Naive thymus-derived CD4-positive, alpha-beta T cell (primary cell): ENCODE results near the gene CHD9NB. TPM values are rescaled to one million over a fixed set of nuclear protein-coding genes. Genes with fewer than 3 reads are reported as not detected.

ENCODE experiments used
- ATAC-seq: fragments of 150-1000 bp; cut with Tn5 transposase; 2 replicates; pipeline ENCODE4 v1.10.0; 2021; ENCODE audit warnings: mild to moderate bottlenecking, moderate library complexity
- CTCF ChIA-PET: fragments of 350-600 bp; sonication (Branson Sonifier 250); formaldehyde crosslinking; loops from one replicate; lab custom pipeline; 2021; ENCODE audit warnings: antibody characterized with exemption; lab: Charles Lee
- POLR2A ChIA-PET: fragments of 350-600 bp; sonication (Branson Sonifier 250); formaldehyde crosslinking; loops from one replicate; lab custom pipeline; 2021; ENCODE audit warnings: antibody characterized with exemption, inconsistent platforms; lab: Charles Lee
- DNase-seq, 9 donors: peaks; one replicate each; pipeline versions ENCODE4 v3.0.0 to v3.0.0-alpha.2; 2020 to 2022; ENCODE audit warnings: mixed read lengths in 1 of 9
- H3K27ac ChIP-seq: one replicate; pipeline ENCODE4 v1.7.0; 2013; ENCODE audit warnings: mild to moderate bottlenecking, low read depth, low read length, moderate library complexity
- H3K27me3 ChIP-seq, 2 donors: one replicate each; pipeline ENCODE4 v1.7.0; 2013; ENCODE audit warnings: low read length in 2 of 2, mild to moderate bottlenecking in 2 of 2, moderate library complexity in 2 of 2; ENCODE audit not compliant: control insufficient read depth in 2 of 2, insufficient read depth in 2 of 2
- H3K36me3 ChIP-seq, 3 experiments: 1 replicate in 2 of 3; 2 replicates in 1 of 3; pipeline ENCODE4 v1.7.0; 2013; ENCODE audit warnings: low read length in 3 of 3, mild to moderate bottlenecking in 3 of 3, moderate library complexity in 1 of 3; ENCODE audit not compliant: insufficient read depth in 3 of 3, control insufficient read depth in 2 of 3
- H3K4me1 ChIP-seq, 2 donors: one replicate each; pipeline ENCODE4 v1.7.0; 2013; ENCODE audit warnings: low read length in 2 of 2, mild to moderate bottlenecking in 2 of 2, moderate library complexity in 1 of 2; ENCODE audit not compliant: control insufficient read depth in 2 of 2, insufficient read depth in 2 of 2
- H3K4me3 ChIP-seq: 2 replicates; pipeline ENCODE4 v1.7.0; 2013; ENCODE audit warnings: mild to moderate bottlenecking, low read length
- H3K9me3 ChIP-seq, 3 experiments: 1 replicate in 2 of 3; 2 replicates in 1 of 3; pipeline ENCODE4 v1.7.0; 2013; ENCODE audit warnings: low read length in 3 of 3; ENCODE audit not compliant: control insufficient read depth in 2 of 3
- H3K27ac Mint-ChIP-seq, 9 donors: one replicate each; pipeline ENCODE4 v1.8.0; 2020 to 2022; ENCODE audit warnings: mixed read lengths in 9 of 9, mild to moderate bottlenecking in 8 of 9, moderate library complexity in 5 of 9, inconsistent platforms in 2 of 9
- H3K27me3 Mint-ChIP-seq, 5 donors: one replicate each; pipeline ENCODE4 v1.8.0; 2021 to 2022; ENCODE audit warnings: mixed read lengths in 5 of 5, mild to moderate bottlenecking in 1 of 5
- H3K36me3 Mint-ChIP-seq, 5 donors: one replicate each; pipeline ENCODE4 v1.8.0; 2020 to 2022; ENCODE audit warnings: mixed read lengths in 5 of 5, mild to moderate bottlenecking in 3 of 5, inconsistent platforms in 1 of 5
- H3K4me1 Mint-ChIP-seq, 7 donors: one replicate each; pipeline ENCODE4 v1.8.0; 2020 to 2022; ENCODE audit warnings: mixed read lengths in 7 of 7, mild to moderate bottlenecking in 3 of 7, inconsistent platforms in 1 of 7
- H3K4me3 Mint-ChIP-seq, 10 donors: one replicate each; pipeline ENCODE4 v1.8.0; 2020 to 2022; ENCODE audit warnings: mild to moderate bottlenecking in 10 of 10, mixed read lengths in 10 of 10, moderate library complexity in 6 of 10, inconsistent platforms in 2 of 10
- H3K9me3 Mint-ChIP-seq, 11 donors: one replicate each; pipeline ENCODE4 v1.8.0; 2020 to 2022; ENCODE audit warnings: mixed read lengths in 11 of 11, mild to moderate bottlenecking in 4 of 11, inconsistent platforms in 1 of 11, moderate library complexity in 1 of 11
- intact Hi-C, 2 donors: fragments of 100-400 bp; cut with micrococcal nuclease; formaldehyde crosslinking; loops; one replicate each; pipeline ENCODE4 v1.15.1; 2023
- polyA plus RNA-seq, 2 donors: library from polyadenylated mRNA; unstranded; fragments of 300-500 nt; fragmentation: Illumina TruSeq; gene quantifications; one replicate each; pipeline ENCODE4 v1.2.3, GENCODE V29; 2021
- total RNA-seq, 6 experiments: library from RNA in 5 of 6; stranded (reverse) in 5 of 6; gene quantifications; 1 replicate in 5 of 6; 2 replicates in 1 of 6; pipeline ENCODE4 v1.2.3 and lab custom pipeline; 2021 to 2026

The CHD9NB gene
- total and polyA plus RNA-seq, 7 experiments from 2014 or later, result 0.22 TPM; not detected in 6

DNA sequence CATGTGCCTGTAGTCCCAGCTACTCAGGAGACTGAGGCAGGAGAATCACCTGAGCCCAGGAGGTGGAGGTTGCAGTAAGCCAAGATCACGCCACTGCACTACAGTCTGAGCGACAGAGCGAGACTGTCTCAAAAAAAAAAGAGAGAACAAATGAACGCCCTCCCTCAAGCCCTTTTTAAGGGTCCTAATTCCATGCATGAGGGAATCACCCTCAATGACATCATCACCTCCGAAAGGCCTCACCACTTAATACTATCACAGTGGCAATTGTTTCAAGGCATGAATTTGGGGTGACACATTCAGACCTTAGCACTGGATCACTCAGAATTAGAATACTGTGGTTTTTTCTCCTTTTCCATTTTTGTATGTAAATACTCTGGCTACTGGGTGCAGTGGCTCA is 57.8 kb downstream of the CHD9NB start:
- intact Hi-C loops, result no loop called here
- Histone ChIP-seq H3K4me1 (no peaks in the 10 kb centered on the region), H3K27ac (no peak overlapping the region), H3K9me3 (peaks cover 0 to 2% (median 0%) of the 10 kb centered on the region in 3 experiments), H3K27me3 (no peaks in the 10 kb centered on the region), H3K36me3 (no peaks in the 10 kb centered on the region), H3K4me3 (no peak overlapping the region)
- CTCF ChIA-PET, result no interaction called here
- peaks cover 0 to 7% (median 6%) of the 10 kb centered on the region in 5 donors for H3K27me3 Mint-ChIP-seq
- ATAC-seq (no peak), DNase-seq (no peak)
- H3K4me3 Mint-ChIP-seq, result no peak overlapping the region
- POLR2A ChIA-PET, result no interaction called here
- H3K27ac Mint-ChIP-seq, result no peak overlapping the region
- no peaks in the 10 kb centered on the region for H3K36me3 Mint-ChIP-seq
- no peaks in the 10 kb centered on the region for H3K4me1 Mint-ChIP-seq
- peaks cover 0 to 13% (median 2%) of the 10 kb centered on the region in 11 donors for H3K9me3 Mint-ChIP-seq

- Histone ChIP-seq H3K4me3 (no peak overlapping the region), H3K27me3 (no peaks in the 10 kb centered on the region), H3K27ac (no peak overlapping the region), H3K4me1 (no peaks in the 10 kb centered on the region), H3K36me3 (no peaks in the 10 kb centered on the region), H3K9me3 (peaks cover 0 to 2% (median 0%) of the 10 kb centered on the region in 3 experiments)
- Mint-ChIP-seq H3K9me3 (peaks cover 0 to 4% (median 0%) of the 10 kb centered on the region in 11 donors), H3K4me3 (no peak overlapping the region), H3K4me1 (peaks cover 0 to under 1% (median 0%) of the 10 kb centered on the region in 7 donors), H3K27ac (no peak overlapping the region), H3K36me3 (no peaks in the 10 kb centered on the region), H3K27me3 (peaks cover 0 to 16% (median 14%) of the 10 kb centered on the region in 5 donors)
- no peak for ATAC-seq
- POLR2A ChIA-PET, result no interaction called here
- intact Hi-C loops, result no loop called here
- no peak for DNase-seq
- CTCF ChIA-PET, result no interaction called here
Observed at GRCh38 chr16:52993179-52993578, 59.5 kb downstream of the CHD9NB start.

- H3K27me3 ChIP-seq, result no peaks in the 10 kb centered on the region
- Mint-ChIP-seq H3K4me3 (no peak overlapping the region), H3K4me1 (peaks cover 0 to 1% (median 0%) of the 10 kb centered on the region in 7 donors), H3K27me3 (peaks cover 0 to 16% (median 14%) of the 10 kb centered on the region in 5 donors), H3K9me3 (peaks cover 0 to 3% (median 0%) of the 10 kb centered on the region in 11 donors), H3K27ac (no peak overlapping the region), H3K36me3 (no peaks in the 10 kb centered on the region)
- peaks cover 0 to 2% (median 0%) of the 10 kb centered on the region in 3 experiments for H3K9me3 ChIP-seq
- DNase-seq (no peak), ATAC-seq (no peak)
- POLR2A ChIA-PET, result no interaction called here
- intact Hi-C loops, result no loop called here
- CTCF ChIA-PET, result interaction anchor here (0.6 kb wide), 1 partner anchor 165 kb away, joined by 5 read pairs; no protein-coding TSS in a partner anchor
- no peak overlapping the region for H3K27ac ChIP-seq
- no peaks in the 10 kb centered on the region for H3K4me1 ChIP-seq
- H3K4me3 ChIP-seq, result no peak overlapping the region
- no peaks in the 10 kb centered on the region for H3K36me3 ChIP-seq
Observed at GRCh38 chr16:52991572-52991971, 61.1 kb downstream of the CHD9NB start.

Other genes with a start within 250 kb of the CHD9NB start
- 10 to 100 TPM; 23.8 to 46.4 (median 36.3) TPM for gene CHD9, start 2.1 kb upstream of the CHD9NB start, total RNA-seq
- gene CHD9, start 2.1 kb upstream of the CHD9NB start, polyA plus RNA-seq, result 10 to 100 TPM; 24.1 to 30.6 TPM